Neutrophil (primary cell): ENCODE results near the gene RSPRY1.

Experiments
- H3K27ac ChIP-seq: fragments of 200-600 bp; sonication (generic); 2 replicates; pipeline ENCODE4 v1.5.1; 2016; ENCODE audit warnings: mild to moderate bottlenecking, moderate library complexity
- H3K27me3 ChIP-seq: fragments of 200-600 bp; sonication (generic); 2 replicates; pipeline ENCODE4 v1.6.0; 2016; ENCODE audit warnings: mild to moderate bottlenecking
- H3K36me3 ChIP-seq: fragments of 200-600 bp; sonication (generic); 2 replicates; pipeline ENCODE4 v1.5.1; 2017
- H3K4me1 ChIP-seq, 2 experiments: fragments of 200-600 bp in 1 of 2; sonication (generic) in 1 of 2; 1 replicate in 1 of 2; 2 replicates in 1 of 2; pipeline versions ENCODE4 v1.5.1 to v1.6.1; 2013 to 2016; ENCODE audit warnings: low read depth in 1 of 2, low read length in 1 of 2, mild to moderate bottlenecking in 1 of 2, moderate library complexity in 1 of 2; ENCODE audit not compliant: control insufficient read depth in 1 of 2, insufficient read depth in 1 of 2
- H3K4me3 ChIP-seq, 2 experiments: fragments of 200-600 bp in 1 of 2; sonication (generic) in 1 of 2; 1 replicate in 1 of 2; 2 replicates in 1 of 2; pipeline ENCODE4 v1.5.1; 2013 to 2016; ENCODE audit warnings: low read depth in 1 of 2, low read length in 1 of 2, mild to moderate bottlenecking in 1 of 2, moderate library complexity in 1 of 2
- H3K9me3 ChIP-seq: fragments of 200-600 bp; sonication (generic); 2 replicates; pipeline ENCODE4 v1.5.1; 2016
- CTCF ChIP-seq: fragments of 200-600 bp; sonication (generic); IDR thresholded peaks from 2 replicates; pipeline ENCODE4 v1.5.1; 2016; ENCODE audit warnings: antibody characterized with exemption

The RSPRY1 gene

GRCh38 chr16:57281791-57282190 is 95.7 kb downstream of the RSPRY1 start:
- Histone ChIP-seq H3K27me3 (peaks cover 85% of the 10 kb centered on the region), H3K9me3 (no peaks in the 10 kb centered on the region), H3K4me3 (no peak overlapping the region), H3K36me3 (no peaks in the 10 kb centered on the region), H3K27ac (no peak overlapping the region), H3K4me1 (peaks cover 24 to 27% of the 10 kb centered on the region in 2 experiments)
- TF ChIP-seq CTCF: no peak

- Histone ChIP-seq H3K9me3 (no peaks in the 10 kb centered on the region), H3K27ac (no peak overlapping the region), H3K4me3 (no peak overlapping the region), H3K27me3 (peaks cover 94% of the 10 kb centered on the region), H3K36me3 (no peaks in the 10 kb centered on the region), H3K4me1 (peaks cover 15 to 18% of the 10 kb centered on the region in 2 experiments)
- no peak for TF ChIP-seq CTCF
These were observed 96.5 kb downstream of the RSPRY1 start for GRCh38 chr16:57282510-57283213.

- no peak for TF ChIP-seq CTCF
- H3K4me3 ChIP-seq: no peak overlapping the region
- H3K27ac ChIP-seq: no peak overlapping the region
- no peaks in the 10 kb centered on the region for H3K36me3 ChIP-seq
- H3K4me1 ChIP-seq: peaks cover 8 to 13% of the 10 kb centered on the region in 2 experiments
- H3K27me3 ChIP-seq: peaks cover 98% of the 10 kb centered on the region
- H3K9me3 ChIP-seq: no peaks in the 10 kb centered on the region
These were observed 97.3 kb downstream of the RSPRY1 start for GRCh38 chr16:57283214-57283958.

- Histone ChIP-seq H3K27me3 (peaks cover 93% of the 10 kb centered on the region), H3K4me3 (peak overlapping the region; percentile 52 to 64), H3K27ac (no peak overlapping the region)
These were observed 97.8 kb downstream of the RSPRY1 start for GRCh38 chr16:57283959-57284208.

GRCh38 chr16:57284209-57284951 is 98.3 kb downstream of the RSPRY1 start, which contains the start of gene PLLP:
PLLP (minus strand) TSS chr16:57284672; CDS start chr16:57284540, 132 bp downstream.
- Histone ChIP-seq H3K4me1 (peaks cover 8 to 13% of the 10 kb centered on the region in 2 experiments), H3K27me3 (peaks cover 88% of the 10 kb centered on the region), H3K4me3 (peak within 1 kb of the TSS; percentile 52 to 64), H3K36me3 (no peaks in the 10 kb centered on the region), H3K9me3 (no peaks in the 10 kb centered on the region), H3K27ac (no peak within 1 kb of the TSS)
- no peak for TF ChIP-seq CTCF

More at GRCh38 chr16:57283959-57284208, 97.8 kb downstream of the RSPRY1 start:
- TF ChIP-seq CTCF: no peak
- peaks cover 8 to 13% of the 10 kb centered on the region in 2 experiments for H3K4me1 ChIP-seq
- H3K9me3 ChIP-seq: no peaks in the 10 kb centered on the region
- no peaks in the 10 kb centered on the region for H3K36me3 ChIP-seq
